HepG2 (cell line): Measurements from ENCODE around the gene AP4M1. TPM values are rescaled to one million over a fixed set of nuclear protein-coding genes. Genes with fewer than 3 reads are reported as not detected.

Experiments
- ASH2L ChIP-seq: fragments of 300-600, 200-600 bp; sonication (generic); IDR thresholded peaks from 2 replicates; pipeline ENCODE4 v1.7.0; 2017; ENCODE audit warnings: low read depth, mild to moderate bottlenecking, moderate library complexity, mixed read lengths, low read length; ENCODE audit not compliant: insufficient read length
- CCDC6 ChIP-seq: sonication (generic); formaldehyde crosslinking; IDR thresholded peaks from 2 replicates; pipeline ENCODE4 v1.8.1; 2022; ENCODE audit warnings: mild to moderate bottlenecking, missing genetic modification reagents, moderate library complexity
- ELK4 ChIP-seq: sonication (generic); formaldehyde crosslinking; IDR thresholded peaks from 2 replicates; pipeline ENCODE4 v1.9.0; 2021; ENCODE audit warnings: missing genetic modification reagents, borderline replicate concordance
- FOXP4 ChIP-seq: sonication (generic); formaldehyde crosslinking; IDR thresholded peaks from 2 replicates; pipeline ENCODE4 v1.4.0; 2020; ENCODE audit warnings: missing genetic modification reagents
- GMEB1 ChIP-seq: sonication (generic); formaldehyde crosslinking; IDR thresholded peaks from 2 replicates; pipeline ENCODE4 v1.5.1; 2020; ENCODE audit warnings: missing genetic modification reagents, mild to moderate bottlenecking, borderline replicate concordance
- KDM5B ChIP-seq: sonication (generic); formaldehyde crosslinking; IDR thresholded peaks from 2 replicates; pipeline ENCODE4 v1.4.0; 2020; ENCODE audit warnings: missing genetic modification reagents, mild to moderate bottlenecking, borderline replicate concordance
- KMT2A ChIP-seq: sonication (generic); formaldehyde crosslinking; IDR thresholded peaks from 2 replicates; pipeline ENCODE4 v1.4.0; 2020; ENCODE audit warnings: missing genetic modification reagents
- PHF8 ChIP-seq: sonication (generic); formaldehyde crosslinking; IDR thresholded peaks from 2 replicates; pipeline ENCODE4 v1.5.0; 2020; ENCODE audit warnings: missing genetic modification reagents
- PRDM15 ChIP-seq: sonication (generic); formaldehyde crosslinking; IDR thresholded peaks from 2 replicates; pipeline ENCODE4 v1.4.0; 2020; ENCODE audit warnings: missing genetic modification reagents
- PRPF4 ChIP-seq: fragments of 200-400 bp; formaldehyde crosslinking; IDR thresholded peaks from 2 replicates; pipeline ENCODE4 v1.6.1; 2016; ENCODE audit warnings: low read length, low read depth; ENCODE audit not compliant: poor library complexity, severe bottlenecking
- RAD51 ChIP-seq: fragments of 450-650 bp; IDR thresholded peaks from 2 replicates; pipeline ENCODE4 v1.6.1; 2016; ENCODE audit warnings: borderline replicate concordance
- TEAD2 ChIP-seq: sonication (generic); formaldehyde crosslinking; IDR thresholded peaks from 2 replicates; pipeline ENCODE4 v1.9.0; 2021; ENCODE audit warnings: missing genetic modification reagents
- TOE1 ChIP-seq: sonication (generic); formaldehyde crosslinking; IDR thresholded peaks from 2 replicates; pipeline ENCODE4 v1.4.0; 2020; ENCODE audit warnings: mild to moderate bottlenecking, missing genetic modification reagents
- ZC3H13 ChIP-seq: sonication (generic); formaldehyde crosslinking; IDR thresholded peaks from 2 replicates; pipeline ENCODE4 v1.8.1; 2023; ENCODE audit warnings: mild to moderate bottlenecking, missing genetic modification reagents, moderate library complexity
- ZNF12 ChIP-seq: sonication (generic); formaldehyde crosslinking; IDR thresholded peaks from 2 replicates; pipeline ENCODE4 v1.5.0; 2020; ENCODE audit warnings: missing genetic modification reagents
- ZNF549 ChIP-seq: sonication (generic); formaldehyde crosslinking; IDR thresholded peaks from 2 replicates; pipeline ENCODE4 v1.5.0; 2020; ENCODE audit warnings: missing genetic modification reagents
- ZNF772 ChIP-seq: sonication (generic); formaldehyde crosslinking; IDR thresholded peaks from 2 replicates; pipeline ENCODE4 v1.5.0; 2020; ENCODE audit warnings: mild to moderate bottlenecking, missing genetic modification reagents
- polyA plus RNA-seq, 8 experiments: library from polyadenylated mRNA; depleted of rRNA in 3 of 8; stranded (reverse) in 7 of 8; unstranded in 1 of 8; fragments of >200 nt; fragmentation: Illumina TruSeq in 4 of 8; extraction: Trizol in 4 of 8; gene quantifications; 2 replicates each; pipeline versions ENCODE4 v1.2.1 to v1.2.3, GENCODE V29; 2011 to 2016; ENCODE audit warnings: low read depth in 4 of 8, missing spikeins in 1 of 8, mixed read lengths in 1 of 8; ENCODE audit not compliant: insufficient read depth in 1 of 8
- total RNA-seq, 5 experiments: library from RNA; depleted of rRNA; stranded (reverse); fragments of >200 nt; fragmentation: Illumina TruSeq; extraction: Trizol; gene quantifications; 2 replicates each; pipeline ENCODE4 v1.2.3, GENCODE V29; 2016; ENCODE audit warnings: low read depth in 1 of 5
- TF ChIP-seq, protein P1 (sequence below): sonication (generic); formaldehyde crosslinking; IDR thresholded peaks from 2 replicates; pipeline ENCODE4 v1.5.0; 2020; ENCODE audit warnings: missing genetic modification reagents

AP4M1 gene
- total and polyA plus RNA-seq, 2 of the 13 experiments (the other 11 are each of a cell fraction or from before 2014, with no cell fraction given), result 6.3 to 9.7 TPM

GRCh38 chr7:100088621-100089457, 12.6 kb upstream of the AP4M1 start, which contains the start of gene COPS6 (continued):
- TF ChIP-seq KDM5B (CRISPR knock-in tag) (peak; percentile 97), TEAD2 (peak; percentile 92), ZNF12 (CRISPR knock-in tag) (peak; percentile 74; the same call in 1 of the 2 replicates), GMEB1 (CRISPR knock-in tag) (peak; percentile 87), FOXP4 (CRISPR knock-in tag) (peak; percentile 58; the same call in 1 of the 2 replicates), ZC3H13 (CRISPR knock-in tag) (peak; percentile 83; the same call in 1 of the 2 replicates), RAD51 (no peak), TOE1 (peak; percentile 90; the same call in 1 of the 2 replicates), PRDM15 (CRISPR knock-in tag) (peak; percentile 55; the same call in 1 of the 2 replicates), ZNF772 (CRISPR knock-in tag) (peak; percentile 89; the same call in 1 of the 2 replicates), ELK4 (CRISPR knock-in tag) (no peak), CCDC6 (CRISPR knock-in tag) (peak; percentile 97), ASH2L (peak; percentile 89), KMT2A (CRISPR knock-in tag) (peak; percentile 88), PRPF4 (no peak), ZNF549 (no peak), PHF8 (CRISPR knock-in tag) (peak; percentile 85)
- TF ChIP-seq, protein P1, sequence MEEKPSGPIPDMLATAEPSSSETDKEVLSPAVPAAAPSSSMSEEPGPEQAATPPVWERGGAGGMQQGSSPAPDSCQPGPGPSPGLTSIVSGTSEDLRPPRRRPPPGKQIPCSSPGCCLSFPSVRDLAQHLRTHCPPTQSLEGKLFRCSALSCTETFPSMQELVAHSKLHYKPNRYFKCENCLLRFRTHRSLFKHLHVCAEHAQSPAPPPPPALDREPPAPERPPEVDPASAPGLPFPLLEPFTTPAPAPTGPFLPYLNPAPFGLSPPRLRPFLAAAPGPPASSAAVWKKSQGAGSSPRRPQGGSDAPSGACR (CRISPR knock-in tag), result peak; percentile 74; the same call in 1 of the 2 replicates
